HAP-1 (cell line): ENCODE data around the gene IL15RA.
"Not testable (repeated sequence)": the region's sequence is repeated elsewhere in the genome, so short reads cannot be mapped to it uniquely, and the experiment has no call there.

Experiments
- DNase-seq, 2 experiments: peaks; one replicate each; pipeline ENCODE4 v3.0.0-alpha.2; 2016 to 2020; ENCODE audit warnings: low spot score in 2 of 2
- H3K27me3 ChIP-seq: fragments of 250-450 bp; sonication (Bioruptor Pico); 2 replicates; pipeline ENCODE4 v1.5.1; 2020; ENCODE audit warnings: low read depth, mild to moderate bottlenecking, moderate library complexity
- H3K36me3 ChIP-seq: fragments of 250-450 bp; sonication (Bioruptor Pico); replicated peaks from 2 replicates; pipeline ENCODE4 v1.5.1; 2020; ENCODE audit warnings: mild to moderate bottlenecking
- H3K4me1 ChIP-seq: fragments of 250-450 bp; sonication (Bioruptor Pico); 2 replicates; pipeline ENCODE4 v1.5.1; 2020; ENCODE audit warnings: mild to moderate bottlenecking
- H3K4me3 ChIP-seq: fragments of 250-450 bp; sonication (Bioruptor Pico); 2 replicates; pipeline ENCODE4 v1.5.1; 2020; ENCODE audit warnings: mild to moderate bottlenecking, moderate library complexity
- H3K9me3 ChIP-seq: fragments of 250-450 bp; sonication (Bioruptor Pico); 2 replicates; pipeline ENCODE4 v1.5.1; 2020; ENCODE audit warnings: mild to moderate bottlenecking, moderate library complexity
- in situ Hi-C: fragments of 300-500 bp; cut with MboI; formaldehyde crosslinking; loops from 3 replicates; pipeline ENCODE4 v1.14.3; 2020; ENCODE audit warnings: low sequenced_read_pairs, inconsistent platforms, mixed read lengths

Gene IL15RA

DNA sequence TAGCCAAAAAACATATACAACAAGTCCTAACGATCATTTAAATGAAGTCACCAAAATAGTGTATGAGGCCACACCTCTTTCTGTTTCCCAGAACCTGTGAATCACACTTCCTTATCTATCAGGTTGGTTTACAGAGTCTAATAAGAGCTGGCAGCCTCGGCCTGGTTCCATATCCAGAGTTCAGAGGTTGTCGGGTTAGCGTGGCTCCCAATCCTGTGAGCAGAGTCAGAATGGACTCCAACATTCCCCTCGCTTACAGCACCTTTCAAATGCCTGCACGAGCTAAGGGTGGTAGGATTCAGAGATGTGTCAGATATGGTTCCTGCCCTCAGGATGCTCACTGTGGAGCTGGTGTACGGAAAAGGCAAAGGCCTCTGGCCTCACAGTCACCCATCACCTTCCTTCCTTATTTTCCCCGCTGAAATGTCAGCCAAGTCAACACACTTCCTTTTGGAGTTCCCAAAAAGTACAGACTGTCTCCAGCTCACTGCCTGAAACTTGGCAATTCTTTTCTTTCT lies 6.0 kb downstream of the IL15RA start:
- H3K4me3 ChIP-seq: no peak overlapping the region
- H3K4me1 ChIP-seq: no peaks in the 10 kb centered on the region
- in situ Hi-C loops: no loop called here
- no peak for DNase-seq
- no peaks in the 10 kb centered on the region for H3K36me3 ChIP-seq
- H3K9me3 ChIP-seq: no peaks in the 10 kb centered on the region
- peaks cover 4% of the 10 kb centered on the region for H3K27me3 ChIP-seq

DNA sequence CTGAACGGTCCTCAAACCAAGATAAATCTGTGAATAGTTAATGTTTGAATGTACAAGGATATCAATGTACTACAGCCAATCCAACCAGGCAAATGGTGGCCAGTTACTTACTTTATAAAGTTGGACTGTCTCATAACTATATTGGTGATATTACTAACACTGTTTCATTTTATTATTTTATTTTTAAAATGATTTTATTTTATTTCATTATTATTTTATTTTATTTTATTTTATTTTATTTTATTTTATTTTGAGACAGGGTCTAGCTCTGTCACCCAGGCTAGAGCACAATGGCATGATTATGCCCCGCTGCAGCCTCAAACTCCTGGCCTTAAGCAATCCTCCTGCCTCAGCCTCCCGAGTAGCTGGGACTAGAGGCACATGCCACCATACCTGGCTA lies 6.8 kb downstream of the IL15RA start:
- Histone ChIP-seq H3K4me1 (no peaks in the 10 kb centered on the region), H3K27me3 (0 out of 2 replicates have a peak, but pooled peaks cover 2% of the 10 kb centered on the region), H3K9me3 (no peaks in the 10 kb centered on the region), H3K4me3 (no peak overlapping the region), H3K36me3 (no peaks in the 10 kb centered on the region)
- no peak for DNase-seq
- in situ Hi-C loops: no loop called here

DNA sequence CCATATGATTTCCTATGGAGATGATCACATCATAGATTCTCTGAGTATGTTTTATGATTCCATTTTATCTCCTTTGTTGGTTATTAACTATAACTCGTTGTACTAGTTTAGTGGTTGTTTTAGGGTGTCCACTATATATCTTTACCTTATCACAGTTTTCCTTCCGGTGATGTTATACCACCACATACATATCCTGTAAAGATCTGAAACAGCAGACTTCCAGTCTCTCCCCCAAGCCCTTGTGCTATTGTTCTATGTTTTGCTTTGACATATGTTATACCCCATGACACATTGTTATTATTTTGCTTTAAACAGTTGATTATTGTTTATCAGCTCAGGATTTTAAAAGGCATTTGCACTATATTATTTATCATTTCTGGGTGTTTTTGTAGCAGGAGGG lies 7.3 kb downstream of the IL15RA start:
- Histone ChIP-seq H3K9me3 (no peaks in the 10 kb centered on the region), H3K4me1 (no peaks in the 10 kb centered on the region), H3K36me3 (no peaks in the 10 kb centered on the region), H3K4me3 (no peak overlapping the region), H3K27me3 (0 out of 2 replicates have a peak, but pooled peaks cover 2% of the 10 kb centered on the region)
- in situ Hi-C loops: no loop called here
- no peak for DNase-seq

DNA sequence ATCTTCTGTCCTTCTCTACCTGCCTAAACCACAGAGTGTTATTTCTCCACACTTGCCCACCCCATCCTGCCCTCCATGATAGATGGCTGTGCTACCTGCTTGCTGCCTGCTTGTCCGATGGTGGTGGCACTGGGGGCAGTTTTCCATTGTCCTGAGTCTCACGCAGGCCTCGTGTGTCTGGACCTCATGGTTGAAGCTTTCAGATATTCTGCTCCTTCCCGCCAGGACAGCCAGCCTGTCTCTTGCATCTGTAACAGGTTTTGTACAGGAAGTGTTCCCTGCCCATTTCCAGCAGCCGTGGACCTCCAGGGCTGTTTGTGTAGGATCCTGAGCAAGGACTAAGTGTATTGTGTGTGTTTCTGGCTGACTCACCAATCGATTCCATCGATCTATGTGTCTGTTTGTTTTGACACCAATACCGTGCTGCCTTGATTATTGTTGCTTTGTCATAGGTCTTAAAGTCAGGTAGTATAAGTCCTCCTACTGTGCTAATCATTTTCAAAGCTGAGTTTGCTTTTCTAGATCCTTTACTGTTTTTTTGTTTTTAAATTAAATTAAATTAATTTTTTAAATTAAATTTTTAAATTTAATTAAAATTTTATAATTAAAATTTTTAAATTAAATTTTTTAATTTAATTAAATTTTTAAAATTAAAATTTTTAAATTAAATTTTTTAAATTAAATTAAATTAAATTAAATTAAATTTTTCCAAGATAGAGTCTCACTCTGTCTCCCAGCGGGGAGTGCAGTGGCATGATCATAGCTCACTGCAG lies 8.5 kb downstream of the IL15RA start:
- no peak overlapping the region for H3K4me3 ChIP-seq
- no peaks in the 10 kb centered on the region for H3K27me3 ChIP-seq
- in situ Hi-C loops: no loop called here
- H3K9me3 ChIP-seq: no peaks in the 10 kb centered on the region
- H3K4me1 ChIP-seq: no peaks in the 10 kb centered on the region
- no peaks in the 10 kb centered on the region for H3K36me3 ChIP-seq
- no peak for DNase-seq

DNA sequence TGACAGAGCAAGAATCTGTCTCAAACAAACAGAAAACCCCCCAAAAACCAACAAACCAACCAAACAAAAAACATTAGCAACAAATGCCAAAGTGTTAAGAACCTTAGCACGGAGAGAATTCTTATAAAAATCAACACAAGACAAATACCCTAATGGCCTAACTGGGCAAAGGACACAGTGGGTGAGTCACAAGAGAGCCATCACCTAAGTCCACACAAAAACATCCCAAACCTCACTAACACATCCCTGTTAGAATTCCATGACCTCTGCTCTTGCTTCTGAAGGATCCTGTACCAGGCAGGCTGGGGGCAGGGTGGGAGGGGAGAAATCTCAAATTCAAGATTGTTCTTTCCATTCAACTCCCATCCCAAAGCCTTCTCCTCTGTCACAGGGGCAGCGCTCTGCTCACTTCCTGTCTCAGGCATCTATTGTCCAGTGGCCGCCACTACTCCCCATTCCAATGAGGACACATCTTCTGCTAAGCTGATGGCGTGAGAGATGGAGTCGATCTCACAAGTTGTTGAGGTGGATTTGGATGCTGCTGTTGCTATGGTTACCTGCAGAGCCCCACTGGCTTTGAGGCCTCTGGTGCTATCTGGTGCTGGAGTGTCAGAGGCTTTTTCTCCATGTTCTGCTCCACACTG lies 9.2 kb downstream of the IL15RA start:
- no peaks in the 10 kb centered on the region for H3K4me1 ChIP-seq
- in situ Hi-C loops: no loop called here
- no peak for DNase-seq
- H3K9me3 ChIP-seq: no peaks in the 10 kb centered on the region
- H3K27me3 ChIP-seq: no peaks in the 10 kb centered on the region
- no peaks in the 10 kb centered on the region for H3K36me3 ChIP-seq
- no peak overlapping the region for H3K4me3 ChIP-seq

DNA sequence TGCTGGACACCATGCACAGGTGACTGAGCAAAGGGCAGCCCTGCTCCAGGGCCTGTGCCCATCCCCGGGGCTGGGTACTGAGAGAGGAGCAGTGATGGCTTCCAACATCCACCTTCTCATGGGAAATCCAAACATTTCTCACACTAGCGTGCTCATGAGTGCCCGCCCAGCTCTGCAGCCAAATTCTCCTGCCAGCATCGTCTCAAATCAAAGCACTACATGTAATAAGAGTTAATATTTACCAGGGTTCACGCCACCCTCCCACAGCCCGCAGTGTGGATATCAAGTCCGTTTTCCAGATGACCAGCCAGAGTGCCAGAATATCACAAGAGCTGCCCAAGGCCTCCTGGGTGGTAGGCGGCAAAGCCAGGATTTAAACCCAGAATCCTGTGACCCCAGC lies 12.1 kb downstream of the IL15RA start:
- Histone ChIP-seq H3K36me3 (no peaks in the 10 kb centered on the region), H3K4me3 (no peak overlapping the region), H3K9me3 (no peaks in the 10 kb centered on the region), H3K4me1 (no peaks in the 10 kb centered on the region), H3K27me3 (no peaks in the 10 kb centered on the region)
- no peak for DNase-seq
- in situ Hi-C loops: no loop called here

DNA sequence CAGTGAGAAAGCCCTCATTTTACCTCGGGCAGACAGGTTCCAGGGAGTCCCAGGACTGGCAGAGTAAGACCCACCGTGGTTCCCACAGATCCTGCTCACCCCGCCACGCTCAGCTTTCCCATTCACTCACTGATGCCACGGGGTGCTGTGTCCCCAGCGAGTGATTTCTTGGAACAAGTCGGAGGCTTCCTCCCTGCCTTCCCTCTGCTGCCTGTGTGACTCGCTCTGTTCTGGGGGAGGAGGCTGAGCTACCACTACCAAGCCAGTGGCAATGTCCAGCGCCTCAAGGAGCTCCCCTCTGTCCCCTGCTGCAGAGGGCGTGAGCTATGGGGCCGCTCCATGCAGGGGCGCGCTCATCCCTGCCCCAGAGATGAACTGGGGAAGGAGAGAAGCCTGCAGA lies 12.6 kb downstream of the IL15RA start:
- Histone ChIP-seq H3K4me3 (no peak overlapping the region), H3K9me3 (no peaks in the 10 kb centered on the region), H3K4me1 (no peaks in the 10 kb centered on the region), H3K36me3 (no peaks in the 10 kb centered on the region), H3K27me3 (no peaks in the 10 kb centered on the region)
- no peak for DNase-seq
- in situ Hi-C loops: no loop called here

DNA sequence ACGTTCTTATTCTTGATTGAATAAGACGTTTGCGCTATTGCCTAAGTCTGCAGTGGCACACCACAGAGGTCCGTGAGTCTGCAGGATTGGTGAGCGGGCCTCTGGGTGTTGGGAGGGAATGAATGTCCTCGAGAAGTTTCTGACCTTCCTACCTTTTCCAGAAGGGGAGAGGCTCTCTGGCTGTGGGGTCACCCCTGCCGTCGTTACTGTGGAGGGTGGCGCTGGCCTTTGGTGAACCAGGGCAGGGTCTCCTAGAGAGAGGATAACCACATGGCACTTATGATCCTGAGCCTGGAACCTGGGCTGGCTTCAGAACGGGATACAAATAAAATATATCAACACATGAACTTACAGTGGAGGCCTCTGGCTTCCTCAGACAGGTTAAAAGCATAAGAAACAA lies 13.8 kb downstream of the IL15RA start:
- no peak for DNase-seq
- H3K36me3 ChIP-seq: no peaks in the 10 kb centered on the region
- in situ Hi-C loops: no loop called here
- H3K27me3 ChIP-seq: no peaks in the 10 kb centered on the region
- no peaks in the 10 kb centered on the region for H3K9me3 ChIP-seq
- no peak overlapping the region for H3K4me3 ChIP-seq
- no peaks in the 10 kb centered on the region for H3K4me1 ChIP-seq

DNA sequence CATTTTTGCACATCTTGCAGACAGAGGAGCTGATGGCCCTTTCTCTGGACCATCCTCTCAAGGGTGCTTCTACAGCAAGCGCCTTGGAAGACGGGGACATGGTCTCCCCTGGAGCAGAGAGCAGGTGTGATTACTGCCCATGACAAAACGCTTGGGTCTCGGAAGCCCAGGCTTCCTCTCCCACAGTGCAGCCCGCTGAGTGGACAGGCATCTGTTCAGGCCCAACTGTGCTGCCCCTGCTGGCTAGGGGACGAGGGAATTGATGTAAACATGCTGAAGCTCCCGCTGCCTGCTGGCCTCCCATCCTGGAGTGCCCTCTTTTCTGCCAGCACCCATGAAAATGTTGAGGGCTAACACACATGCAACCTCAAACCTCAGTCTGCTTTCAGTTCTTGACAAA lies 14.3 kb downstream of the IL15RA start:
- Histone ChIP-seq H3K4me1 (no peaks in the 10 kb centered on the region), H3K36me3 (no peaks in the 10 kb centered on the region), H3K9me3 (no peaks in the 10 kb centered on the region), H3K27me3 (no peaks in the 10 kb centered on the region), H3K4me3 (no peak overlapping the region)
- DNase-seq: no peak
- in situ Hi-C loops: no loop called here

DNA sequence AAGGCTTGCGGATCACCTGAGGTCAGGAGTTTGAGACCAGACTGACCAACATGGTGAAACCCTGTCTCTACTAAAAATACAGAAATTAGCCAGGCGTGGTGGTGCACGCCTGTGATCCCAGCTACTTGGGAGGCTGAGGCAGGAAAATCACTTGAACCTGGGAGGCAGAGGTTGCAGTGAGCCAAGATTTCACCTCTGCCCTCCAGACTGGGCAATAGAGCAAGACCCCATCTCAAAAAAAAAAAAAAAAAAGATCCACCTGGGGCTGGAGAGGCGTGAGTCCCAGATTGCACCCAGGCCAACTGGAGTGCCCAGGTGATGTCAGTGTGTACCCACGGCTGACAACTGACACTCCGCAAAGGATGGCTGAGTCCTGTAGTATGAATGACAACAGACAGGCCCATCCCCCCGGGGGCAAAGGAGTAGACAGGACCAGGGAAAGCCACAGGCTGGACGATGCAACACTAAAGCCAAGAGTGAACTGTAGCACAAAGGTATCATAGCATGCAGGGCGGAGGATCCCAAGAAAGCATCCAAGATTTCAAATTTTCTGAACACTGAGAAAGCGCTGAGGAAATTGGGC lies 14.9 kb downstream of the IL15RA start:
- in situ Hi-C loops: not testable (repeated sequence)

DNA sequence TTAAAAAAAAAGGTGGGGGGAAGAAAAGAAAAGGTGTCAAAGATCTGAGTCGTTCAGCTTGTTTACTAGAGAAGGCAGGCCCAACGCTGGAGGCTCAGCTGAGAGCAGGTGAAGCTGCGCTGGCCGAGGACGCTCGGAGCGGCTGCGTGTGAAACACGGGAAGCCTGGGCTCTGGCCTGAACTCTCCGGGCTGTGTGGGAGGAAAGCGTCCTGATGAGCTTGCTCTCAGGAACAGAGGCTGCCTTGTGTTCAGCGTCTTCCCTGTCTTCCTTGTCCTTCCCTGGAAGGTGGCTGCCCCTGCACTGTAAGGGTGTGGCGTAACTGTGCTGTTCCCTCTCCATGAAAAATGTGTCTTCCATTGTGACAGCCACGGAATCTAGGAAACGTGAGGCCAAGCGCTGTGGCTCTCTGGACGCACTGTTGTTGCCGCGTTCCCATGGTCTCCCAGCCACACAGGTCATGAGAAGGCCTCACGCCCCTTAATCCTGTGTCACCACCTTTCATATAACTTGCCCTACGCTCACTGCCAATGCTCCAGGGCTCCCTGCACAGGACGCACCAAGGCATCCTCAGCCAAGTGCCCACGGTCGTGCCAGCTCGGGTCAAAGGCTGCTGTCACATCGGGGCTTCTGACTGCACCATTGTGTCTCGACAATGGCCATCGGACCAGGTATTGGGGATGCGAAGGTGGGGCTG lies 15.8 kb downstream of the IL15RA start:
- DNase-seq: no peak
- Histone ChIP-seq H3K9me3 (no peaks in the 10 kb centered on the region), H3K27me3 (no peaks in the 10 kb centered on the region), H3K36me3 (no peaks in the 10 kb centered on the region), H3K4me3 (no peak overlapping the region), H3K4me1 (no peaks in the 10 kb centered on the region)
- in situ Hi-C loops: no loop called here

More for the DNA sequence above, 14.9 kb downstream of the IL15RA start:
- H3K9me3 ChIP-seq, DNase-seq, H3K4me1 ChIP-seq, H3K4me3 ChIP-seq, H3K27me3 ChIP-seq, H3K36me3 ChIP-seq: not testable (repeated sequence)

DNA sequence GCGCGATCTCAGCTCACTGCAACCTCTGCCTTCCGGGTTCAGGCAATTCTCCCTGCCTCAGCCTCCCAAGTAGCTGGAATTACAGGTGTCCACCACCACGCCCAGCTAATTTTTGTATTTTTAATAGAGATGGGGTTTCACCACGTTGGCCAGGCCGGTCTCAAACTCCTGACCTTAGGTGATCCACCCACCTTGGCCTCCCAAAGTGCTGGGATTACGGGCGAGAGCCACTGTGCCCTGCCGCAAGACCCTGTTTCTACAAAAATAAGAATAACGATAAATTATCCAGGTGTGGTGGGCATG lies 16.4 kb downstream of the IL15RA start:
- H3K4me3 ChIP-seq, H3K4me1 ChIP-seq, DNase-seq, H3K36me3 ChIP-seq, H3K9me3 ChIP-seq, H3K27me3 ChIP-seq, in situ Hi-C loops: not testable (repeated sequence)

DNA sequence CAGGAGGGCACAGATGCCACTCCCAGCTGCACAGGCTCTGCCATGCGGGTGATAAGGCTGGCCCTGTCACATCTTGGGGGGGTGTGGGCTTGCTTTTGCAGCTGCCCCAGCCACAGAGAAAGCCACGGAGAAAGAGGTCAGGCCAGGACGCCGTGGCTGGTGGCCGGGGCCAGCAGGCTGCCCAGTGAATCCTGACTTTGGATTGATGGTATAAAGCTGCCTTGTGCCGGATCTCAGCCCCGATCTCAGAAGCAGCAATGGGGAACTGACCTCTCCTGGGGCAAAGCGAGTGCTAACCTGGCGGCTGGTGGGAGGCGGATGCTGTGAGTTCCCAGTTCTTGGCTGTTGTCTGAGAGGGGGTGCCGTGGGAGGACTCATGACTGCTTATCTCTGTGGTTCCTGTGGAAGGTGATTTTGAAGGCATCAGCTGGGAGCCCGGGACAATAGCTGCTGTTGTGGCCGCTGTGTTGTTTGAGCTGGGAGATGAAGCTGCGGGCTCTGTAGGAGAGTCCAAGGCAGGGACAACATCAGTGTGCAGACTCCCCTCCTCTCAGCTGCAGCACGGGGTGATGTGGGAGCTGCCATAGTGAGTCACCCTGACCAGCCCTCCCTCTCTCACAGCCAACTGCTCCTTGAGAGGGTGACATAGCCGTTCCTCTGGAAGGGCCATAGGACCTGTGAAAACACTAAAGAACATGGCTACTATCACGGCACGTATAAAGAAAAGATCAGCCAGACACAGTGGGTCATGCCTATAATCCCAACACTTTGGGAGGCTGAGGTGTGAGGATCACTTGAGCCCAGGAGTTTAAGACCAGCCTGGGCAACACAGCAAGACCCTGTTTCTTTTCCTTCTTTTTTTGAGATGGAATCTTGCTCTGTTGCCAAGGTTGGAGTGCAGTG lies 17.0 kb downstream of the IL15RA start:
- in situ Hi-C loops: no loop called here

More for the DNA sequence above, 17.0 kb downstream of the IL15RA start:
- Histone ChIP-seq H3K27me3 (no peaks in the 10 kb centered on the region), H3K36me3 (no peaks in the 10 kb centered on the region), H3K9me3 (no peaks in the 10 kb centered on the region), H3K4me1 (no peaks in the 10 kb centered on the region), H3K4me3 (no peak overlapping the region)
- no peak for DNase-seq
